Measurements from ENCODE around the gene NECTIN1. TPM values are rescaled to one million over a fixed set of nuclear protein-coding genes. Genes with fewer than 3 reads are reported as not detected.

The NECTIN1 gene
- total RNA-seq, 2 experiments from 2014 or later = 2.5 to 3.4 TPM

- H3K27me3 ChIP-seq (ENCODE audit: control insufficient read depth in 1 of 2, insufficient read depth in 2 of 2, low read length in 2 of 2) = no peaks in the 10 kb centered on the region
- POLR2A ChIA-PET = no interaction called here
- no peak overlapping the region for H3K27ac ChIP-seq (ENCODE audit: low read depth in 1 of 2, low read length in 2 of 2)
- Mint-ChIP-seq H3K36me3 (ENCODE audit: low read depth) (no peaks in the 10 kb centered on the region), H3K4me3 (no peak overlapping the region), H3K27ac (no peak overlapping the region), H3K27me3 (no peaks in the 10 kb centered on the region), H3K9me3 (no peaks in the 10 kb centered on the region), H3K4me1 (ENCODE audit: low read depth) (peaks cover 13% of the 10 kb centered on the region)
- CTCF ChIA-PET = no interaction called here
- ATAC-seq (ENCODE audit: poor library complexity) = no peak
- peaks cover 24% of the 10 kb centered on the region for H3K4me1 ChIP-seq (ENCODE audit: insufficient read depth, low read length)
- H3K4me3 ChIP-seq (ENCODE audit: low read length) = no peak overlapping the region
- intact Hi-C loops (cut with DNase I, micrococcal nuclease) = no loop called here
- TF ChIP-seq CTCF (IDR thresholded peaks at IDR 0.05) = no peak
- H3K36me3 ChIP-seq (ENCODE audit: insufficient read depth, low read length) = no peaks in the 10 kb centered on the region
- no peaks in the 10 kb centered on the region for H3K9me3 ChIP-seq (ENCODE audit: control insufficient read depth in 1 of 2, insufficient read depth in 1 of 2, low read length in 2 of 2)
- DNase-seq = no peak
Measured at GRCh38 chr11:119689302-119689701, 39.7 kb downstream of the NECTIN1 start.

- Histone ChIP-seq H3K4me3 (ENCODE audit: low read length) (no peak overlapping the region), H3K4me1 (ENCODE audit: insufficient read depth, low read length) (peaks cover 32% of the 10 kb centered on the region), H3K9me3 (ENCODE audit: control insufficient read depth in 1 of 2, insufficient read depth in 1 of 2, low read length in 2 of 2) (no peaks in the 10 kb centered on the region), H3K27ac (ENCODE audit: low read depth in 1 of 2, low read length in 2 of 2) (no peak overlapping the region), H3K27me3 (ENCODE audit: control insufficient read depth in 1 of 2, insufficient read depth in 2 of 2, low read length in 2 of 2) (no peaks in the 10 kb centered on the region), H3K36me3 (ENCODE audit: insufficient read depth, low read length) (no peaks in the 10 kb centered on the region)
- TF ChIP-seq CTCF (IDR thresholded peaks at IDR 0.05) = no peak
- ChIA-PET CTCF (no interaction called here), POLR2A (no interaction called here)
- no peak for DNase-seq
- intact Hi-C loops (cut with DNase I, micrococcal nuclease) = no loop called here
- Mint-ChIP-seq H3K4me1 (ENCODE audit: low read depth) (peaks cover 13% of the 10 kb centered on the region), H3K36me3 (ENCODE audit: low read depth) (no peaks in the 10 kb centered on the region), H3K9me3 (no peaks in the 10 kb centered on the region), H3K4me3 (no peak overlapping the region), H3K27ac (no peak overlapping the region), H3K27me3 (no peaks in the 10 kb centered on the region)
- ATAC-seq (ENCODE audit: poor library complexity) = no peak
Measured at GRCh38 chr11:119688356-119688755, 40.6 kb downstream of the NECTIN1 start.

- Histone ChIP-seq H3K9me3 (ENCODE audit: control insufficient read depth in 1 of 2, insufficient read depth in 1 of 2, low read length in 2 of 2) (no peaks in the 10 kb centered on the region), H3K36me3 (ENCODE audit: insufficient read depth, low read length) (no peaks in the 10 kb centered on the region), H3K4me3 (ENCODE audit: low read length) (no peak overlapping the region), H3K27me3 (ENCODE audit: control insufficient read depth in 1 of 2, insufficient read depth in 2 of 2, low read length in 2 of 2) (no peaks in the 10 kb centered on the region), H3K4me1 (ENCODE audit: insufficient read depth, low read length) (peaks cover 32% of the 10 kb centered on the region), H3K27ac (ENCODE audit: low read depth in 1 of 2, low read length in 2 of 2) (no peak overlapping the region)
- POLR2A ChIA-PET = no interaction called here
- no peak for ATAC-seq (ENCODE audit: poor library complexity)
- intact Hi-C loops (cut with DNase I, micrococcal nuclease) = no loop called here
- no peak for DNase-seq
- Mint-ChIP-seq H3K9me3 (no peaks in the 10 kb centered on the region), H3K36me3 (ENCODE audit: low read depth) (no peaks in the 10 kb centered on the region), H3K4me1 (ENCODE audit: low read depth) (peaks cover 13% of the 10 kb centered on the region), H3K4me3 (no peak overlapping the region), H3K27ac (no peak overlapping the region), H3K27me3 (no peaks in the 10 kb centered on the region)
- CTCF ChIA-PET = no interaction called here
- no peak for TF ChIP-seq CTCF (IDR thresholded peaks at IDR 0.05)
Measured at GRCh38 chr11:119687373-119688046, 41.5 kb downstream of the NECTIN1 start.

All from CD4-positive, alpha-beta T cell (primary cell).